ENCODE measurements around the gene CELSR1.

- TF ChIP-seq TP53 (CRISPR knock-in tag; conservative IDR thresholded peaks at IDR 0.05): no peak
- no peak for TF ChIP-seq CHD2 (IDR thresholded peaks at IDR 0.05; ENCODE audit: low read depth, low read length)
- no peak for TF ChIP-seq IKZF5 (CRISPR knock-in tag; IDR thresholded peaks at IDR 0.05)
- TF ChIP-seq EZH2 (conservative IDR thresholded peaks at IDR 0.05; ENCODE audit: low read depth, low read length): no peak
- no peak for TF ChIP-seq SP2 (CRISPR knock-in tag; IDR thresholded peaks at IDR 0.05)
- TF ChIP-seq SALL1 (CRISPR knock-in tag; IDR thresholded peaks at IDR 0.05): no peak
- TF ChIP-seq MAFK (conservative IDR thresholded peaks at IDR 0.05 in 1 of 2, IDR thresholded peaks at IDR 0.05 in 1 of 2; ENCODE audit: low read length in 2 of 2): no peak
- TF ChIP-seq EP300 (IDR thresholded peaks at IDR 0.05; ENCODE audit: low read depth in 2 of 2, low read length in 2 of 2): no peak
- TF ChIP-seq EP300 (CRISPR knock-in tag; IDR thresholded peaks at IDR 0.05; ENCODE audit: borderline replicate concordance): no peak
- TF ChIP-seq ATF3 (CRISPR knock-in tag; IDR thresholded peaks at IDR 0.05): no peak
Observed at GRCh38 chr22:46442217-46442853, 95.1 kb downstream of the CELSR1 start.
